Measurements from ENCODE around the gene HIRA. TPM values are rescaled to one million over a fixed set of nuclear protein-coding genes. Genes with fewer than 3 reads are reported as not detected.
"Not testable (repeated sequence)": the region's sequence is repeated elsewhere in the genome, so short reads cannot be mapped to it uniquely, and the experiment has no call there.

HIRA gene
- total RNA-seq, 1 experiment from 2014 or later, result 22.9 TPM

GRCh38 chr22:19352217-19352616, 79.3 kb downstream of the HIRA start:
- no peak for DNase-seq (ENCODE audit: low read depth)
- in situ Hi-C loops (cut with HindIII; ENCODE audit: low pct_unique_long_range_greater_than_20kb, low sequenced_read_pairs), result no loop called here

GRCh38 chr22:19351604-19352003, 79.9 kb downstream of the HIRA start:
- in situ Hi-C loops (cut with HindIII; ENCODE audit: low pct_unique_long_range_greater_than_20kb, low sequenced_read_pairs), result no loop called here
- no peak for DNase-seq (ENCODE audit: low read depth)

- no peak for DNase-seq (ENCODE audit: low read depth)
- in situ Hi-C loops (cut with HindIII; ENCODE audit: low pct_unique_long_range_greater_than_20kb, low sequenced_read_pairs), result no loop called here
Measured at GRCh38 chr22:19350947-19351346, 80.6 kb downstream of the HIRA start.

- in situ Hi-C loops (cut with HindIII; ENCODE audit: low pct_unique_long_range_greater_than_20kb, low sequenced_read_pairs), result no loop called here
- no peak for DNase-seq (ENCODE audit: low read depth)
Measured at GRCh38 chr22:19350476-19350859, 81.1 kb downstream of the HIRA start.

- no peak for DNase-seq (ENCODE audit: low read depth)
- in situ Hi-C loops (cut with HindIII; ENCODE audit: low pct_unique_long_range_greater_than_20kb, low sequenced_read_pairs), result no loop called here
Measured at GRCh38 chr22:19349778-19350475, 81.6 kb downstream of the HIRA start.

- no peak for DNase-seq (ENCODE audit: low read depth)
- in situ Hi-C loops (cut with HindIII; ENCODE audit: low pct_unique_long_range_greater_than_20kb, low sequenced_read_pairs), result no loop called here
Measured at GRCh38 chr22:19346677-19347265, 84.8 kb downstream of the HIRA start.

GRCh38 chr22:19344420-19344819, 87.1 kb downstream of the HIRA start:
- in situ Hi-C loops (cut with HindIII; ENCODE audit: low pct_unique_long_range_greater_than_20kb, low sequenced_read_pairs), result no loop called here
- no peak for DNase-seq (ENCODE audit: low read depth)

- in situ Hi-C loops (cut with HindIII; ENCODE audit: low pct_unique_long_range_greater_than_20kb, low sequenced_read_pairs), result no loop called here
- no peak for DNase-seq (ENCODE audit: low read depth)
Measured at GRCh38 chr22:19343470-19343869, 88.1 kb downstream of the HIRA start.

- no peak for DNase-seq (ENCODE audit: low read depth)
- in situ Hi-C loops (cut with HindIII; ENCODE audit: low pct_unique_long_range_greater_than_20kb, low sequenced_read_pairs), result no loop called here
Measured at GRCh38 chr22:19341500-19341899, 90.0 kb downstream of the HIRA start.

- in situ Hi-C loops (cut with HindIII; ENCODE audit: low pct_unique_long_range_greater_than_20kb, low sequenced_read_pairs), result no loop called here
- DNase-seq (ENCODE audit: low read depth), result no peak
Measured at GRCh38 chr22:19337137-19337536, 94.4 kb downstream of the HIRA start.

GRCh38 chr22:19336133-19337075, 95.1 kb downstream of the HIRA start:
- no peak for DNase-seq (ENCODE audit: low read depth)
- in situ Hi-C loops (cut with HindIII; ENCODE audit: low pct_unique_long_range_greater_than_20kb, low sequenced_read_pairs), result no loop called here

GRCh38 chr22:19331975-19332374, 99.6 kb downstream of the HIRA start:
- in situ Hi-C loops (cut with HindIII; ENCODE audit: low pct_unique_long_range_greater_than_20kb, low sequenced_read_pairs), result no loop called here
- no peak for DNase-seq (ENCODE audit: low read depth)

- no peak for DNase-seq (ENCODE audit: low read depth)
- in situ Hi-C loops (cut with HindIII; ENCODE audit: low pct_unique_long_range_greater_than_20kb, low sequenced_read_pairs), result no loop called here
Measured at GRCh38 chr22:19331474-19331873, 100.1 kb downstream of the HIRA start.

- no peak for DNase-seq (ENCODE audit: low read depth)
- in situ Hi-C loops (cut with HindIII; ENCODE audit: low pct_unique_long_range_greater_than_20kb, low sequenced_read_pairs), result no loop called here
Measured at GRCh38 chr22:19330865-19331418, 100.6 kb downstream of the HIRA start.

GRCh38 chr22:19330205-19330604, 101.3 kb downstream of the HIRA start:
- DNase-seq (ENCODE audit: low read depth); in situ Hi-C loops (cut with HindIII; ENCODE audit: low pct_unique_long_range_greater_than_20kb, low sequenced_read_pairs): not testable (repeated sequence)

GRCh38 chr22:19329454-19329853, 102.1 kb downstream of the HIRA start:
- in situ Hi-C loops (cut with HindIII; ENCODE audit: low pct_unique_long_range_greater_than_20kb, low sequenced_read_pairs), result no loop called here

GRCh38 chr22:19325296-19325948, 106.1 kb downstream of the HIRA start:
- in situ Hi-C loops (cut with HindIII; ENCODE audit: low pct_unique_long_range_greater_than_20kb, low sequenced_read_pairs), result no loop called here
- no peak for DNase-seq (ENCODE audit: low read depth)

More at GRCh38 chr22:19329454-19329853, 102.1 kb downstream of the HIRA start:
- DNase-seq (ENCODE audit: low read depth), result no peak

GRCh38 chr22:19323420-19323819, 108.1 kb downstream of the HIRA start:
- in situ Hi-C loops (cut with HindIII; ENCODE audit: low pct_unique_long_range_greater_than_20kb, low sequenced_read_pairs); DNase-seq (ENCODE audit: low read depth): not testable (repeated sequence)

Data from Caki2 (cell line).